T-helper 1 cell treated with Interleukin-12 subunit alpha and Interleukin-12 subunit beta and Interleukin-4 antibody, amounts not matched to agents 30 μg/mL and 1 μg/mL, for 36 hours (primary cell): ENCODE results near the gene BCL7A.

Experiments used
- H3K27ac Mint-ChIP-seq: one replicate; pipeline ENCODE4 v1.8.0; 2021; ENCODE audit warnings: mild to moderate bottlenecking, mixed read lengths
- H3K27me3 Mint-ChIP-seq: one replicate; pipeline ENCODE4 v1.8.0; 2021; ENCODE audit warnings: low read depth, mixed read lengths
- H3K36me3 Mint-ChIP-seq: one replicate; pipeline ENCODE4 v1.8.0; 2021; ENCODE audit warnings: low read depth, mixed read lengths
- H3K4me1 Mint-ChIP-seq: one replicate; pipeline ENCODE4 v1.8.0; 2021; ENCODE audit warnings: low read depth, mixed read lengths
- H3K4me3 Mint-ChIP-seq: one replicate; pipeline ENCODE4 v1.8.0; 2021; ENCODE audit warnings: mild to moderate bottlenecking, moderate library complexity, mixed read lengths
- H3K9me3 Mint-ChIP-seq: one replicate; pipeline ENCODE4 v1.8.0; 2021; ENCODE audit warnings: mixed read lengths

The BCL7A gene

DNA sequence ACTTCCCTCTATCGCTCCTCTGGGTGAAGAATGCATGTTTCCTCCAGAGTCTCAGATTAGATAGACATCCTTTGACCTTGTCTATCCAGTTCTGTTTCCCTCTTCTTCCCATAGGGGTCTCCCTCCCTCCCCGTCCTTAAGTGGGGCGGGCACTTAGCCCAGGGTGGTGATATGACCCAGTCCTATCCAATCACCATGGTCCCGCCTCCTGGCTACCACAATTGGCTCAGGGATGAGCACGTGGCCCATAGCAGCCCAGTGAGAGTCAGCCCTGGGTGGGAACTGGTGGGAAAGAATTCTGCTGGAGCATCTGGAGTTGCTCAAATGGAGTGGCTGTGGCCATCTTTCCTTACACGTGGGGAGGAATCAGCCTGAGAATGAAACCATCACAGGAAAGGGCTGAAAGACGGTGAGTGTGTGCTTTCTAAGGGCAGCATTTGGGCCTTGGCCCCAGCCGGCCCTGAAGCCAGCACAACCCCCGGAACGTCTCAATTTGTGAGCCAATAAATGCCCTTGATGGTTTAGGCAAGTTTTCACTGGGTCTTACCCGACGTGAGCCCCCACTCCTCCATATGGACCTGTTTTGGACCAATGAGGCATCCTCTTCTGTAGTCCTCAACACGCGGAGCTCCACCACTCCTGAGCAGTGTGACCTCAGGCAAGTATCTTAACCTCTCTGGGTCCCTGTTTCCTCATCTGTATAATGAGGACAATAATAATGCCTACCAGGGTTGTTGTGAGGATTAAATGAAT, 42.5 kb downstream of the BCL7A start:
- Mint-ChIP-seq H3K9me3 (no peaks in the 10 kb centered on the region), H3K4me3 (no peak overlapping the region), H3K4me1 (peaks cover 18% of the 10 kb centered on the region), H3K27me3 (no peaks in the 10 kb centered on the region), H3K27ac (no peak overlapping the region), H3K36me3 (peaks cover 1% of the 10 kb centered on the region)

DNA sequence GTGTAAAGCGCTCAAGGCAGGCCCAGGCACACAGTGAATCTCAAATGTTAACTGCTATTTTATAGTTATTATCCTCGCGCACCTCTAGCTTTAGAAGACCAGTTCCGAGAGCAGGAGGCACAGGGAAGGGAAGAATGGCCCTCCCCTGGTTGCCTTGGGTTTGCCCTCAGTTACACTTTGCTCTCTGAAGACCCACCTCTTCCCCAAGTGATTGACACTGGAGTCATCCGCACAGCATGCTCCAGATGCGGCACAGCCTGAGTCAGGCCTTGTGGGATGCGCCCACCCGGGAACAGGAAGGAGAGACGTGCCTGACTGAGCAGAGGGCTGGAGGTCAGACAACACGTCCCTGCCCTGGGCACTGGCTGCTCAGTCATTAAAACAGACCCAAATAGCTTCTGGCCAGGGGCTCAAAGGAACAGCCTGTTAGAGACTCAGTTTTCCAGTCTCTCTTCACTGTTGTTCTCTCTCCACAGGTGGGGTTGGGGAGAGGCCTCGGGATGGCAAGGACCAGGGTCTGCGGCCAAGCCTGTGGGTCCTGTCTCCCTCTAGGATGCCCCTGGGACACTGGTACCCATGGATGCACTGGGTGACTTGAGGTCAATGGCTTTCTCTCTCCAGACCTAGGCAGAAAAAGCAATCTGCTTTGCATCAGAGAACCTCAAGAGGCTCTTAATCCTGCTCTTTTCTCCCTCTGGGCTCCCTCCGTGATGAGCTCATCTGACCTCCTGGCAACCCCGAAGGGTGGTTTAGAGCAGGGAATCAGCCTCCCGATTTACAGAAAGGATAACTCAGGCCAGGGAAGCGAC, 43.3 kb downstream of the BCL7A start:
- Mint-ChIP-seq H3K36me3 (peaks cover 1% of the 10 kb centered on the region), H3K9me3 (no peaks in the 10 kb centered on the region), H3K4me3 (no peak overlapping the region), H3K27ac (no peak overlapping the region), H3K4me1 (peaks cover 18% of the 10 kb centered on the region), H3K27me3 (no peaks in the 10 kb centered on the region)

DNA sequence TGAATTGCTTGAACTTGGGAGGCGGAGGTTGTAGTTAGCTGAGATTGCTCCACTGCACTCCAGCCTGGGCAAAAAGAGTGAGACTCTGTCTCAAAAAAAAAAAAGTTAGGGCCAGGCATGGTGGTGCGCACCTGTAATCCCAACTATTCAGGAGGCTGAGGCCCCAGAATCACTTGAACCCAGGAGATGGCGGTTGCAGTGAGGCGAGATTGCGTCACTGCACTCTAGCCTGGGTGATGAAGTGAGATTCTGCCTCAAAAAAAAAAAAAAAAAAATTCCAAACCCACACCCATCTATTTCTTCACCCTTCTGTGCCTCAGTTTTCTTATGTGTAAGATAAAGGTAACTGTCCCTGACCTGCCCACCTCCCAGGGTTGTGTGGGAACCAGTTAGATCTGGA, 45.9 kb downstream of the BCL7A start:
- peaks cover 1% of the 10 kb centered on the region for H3K36me3 Mint-ChIP-seq
- H3K4me3 Mint-ChIP-seq: peak overlapping the region; percentile 50
- peak overlapping the region; percentile 19 for H3K27ac Mint-ChIP-seq
- H3K4me1 Mint-ChIP-seq: peaks cover 18% of the 10 kb centered on the region
- H3K27me3 Mint-ChIP-seq: peaks cover 1% of the 10 kb centered on the region
- no peaks in the 10 kb centered on the region for H3K9me3 Mint-ChIP-seq

DNA sequence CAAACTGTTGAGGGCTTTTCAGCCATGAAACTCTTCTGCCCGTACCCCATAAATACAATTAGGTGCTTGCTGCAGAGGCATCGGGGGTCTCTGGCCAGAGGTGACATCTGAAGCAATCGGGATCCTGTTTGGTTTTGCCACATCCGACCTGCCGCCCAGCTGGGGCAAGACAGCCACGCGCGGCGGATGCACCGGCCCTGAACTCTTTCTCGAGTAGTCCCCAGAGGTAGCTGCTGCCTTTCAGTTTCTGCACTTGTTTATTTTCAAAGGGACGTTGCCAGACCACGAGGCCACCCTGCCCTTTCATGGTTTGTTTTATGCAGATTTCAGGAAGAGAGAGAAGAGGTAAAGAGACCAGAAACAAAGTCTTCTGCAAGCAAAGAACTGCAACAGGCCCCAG, 46.3 kb downstream of the BCL7A start:
- H3K27me3 Mint-ChIP-seq: peaks cover 4% of the 10 kb centered on the region
- H3K27ac Mint-ChIP-seq: peak overlapping the region; percentile 19
- H3K9me3 Mint-ChIP-seq: no peaks in the 10 kb centered on the region
- H3K4me3 Mint-ChIP-seq: peak overlapping the region; percentile 50
- peaks cover 17% of the 10 kb centered on the region for H3K4me1 Mint-ChIP-seq
- H3K36me3 Mint-ChIP-seq: no peaks in the 10 kb centered on the region

DNA sequence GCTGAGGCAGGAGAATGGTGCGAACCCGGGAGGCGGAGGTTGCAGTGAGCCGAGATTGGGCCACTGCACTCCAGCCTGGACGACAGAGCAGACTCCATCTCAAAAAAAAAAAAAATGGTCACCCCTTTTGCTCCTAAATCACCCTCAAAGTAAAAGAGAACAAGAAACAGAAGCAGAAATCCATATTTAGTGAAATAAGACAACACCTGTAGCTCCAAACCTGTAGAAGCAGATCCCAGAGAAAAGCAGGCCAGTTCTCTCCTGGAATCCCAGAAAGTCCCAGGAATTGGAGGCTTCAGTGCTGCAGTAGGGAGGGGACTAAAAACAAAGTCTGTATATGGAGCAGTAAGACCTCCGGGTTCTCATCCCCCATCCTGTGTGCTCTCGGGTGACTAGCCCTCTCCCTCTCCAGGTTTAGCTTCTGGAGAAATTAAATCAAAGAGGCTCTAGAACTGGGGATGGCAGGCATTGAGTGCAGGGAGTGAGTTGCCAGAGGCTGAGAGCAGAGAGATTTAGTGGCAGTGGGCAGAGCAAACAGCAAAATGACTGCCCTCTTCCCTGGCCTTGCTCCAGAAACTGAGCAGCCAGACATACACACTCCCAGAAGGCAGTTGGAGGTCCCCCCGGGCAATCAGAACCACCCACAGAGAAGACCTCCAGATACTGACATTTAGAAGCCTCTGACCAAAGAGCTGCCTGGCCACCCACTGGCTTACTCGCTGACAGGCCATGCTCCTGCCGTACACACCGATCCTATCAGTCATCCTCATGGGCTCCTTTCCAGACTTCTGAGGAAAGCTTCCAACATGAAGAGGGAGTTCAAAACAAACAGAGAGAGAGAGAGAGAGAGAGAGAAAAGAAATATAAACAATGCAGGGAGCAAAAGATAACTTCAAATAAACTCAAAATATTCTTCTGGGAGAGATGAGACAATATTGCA, 50.6 kb downstream of the BCL7A start:
- peaks cover 9% of the 10 kb centered on the region for H3K4me1 Mint-ChIP-seq
- H3K4me3 Mint-ChIP-seq: no peak overlapping the region
- H3K27me3 Mint-ChIP-seq: peaks cover 8% of the 10 kb centered on the region
- no peak overlapping the region for H3K27ac Mint-ChIP-seq
- H3K36me3 Mint-ChIP-seq: no peaks in the 10 kb centered on the region
- H3K9me3 Mint-ChIP-seq: no peaks in the 10 kb centered on the region

DNA sequence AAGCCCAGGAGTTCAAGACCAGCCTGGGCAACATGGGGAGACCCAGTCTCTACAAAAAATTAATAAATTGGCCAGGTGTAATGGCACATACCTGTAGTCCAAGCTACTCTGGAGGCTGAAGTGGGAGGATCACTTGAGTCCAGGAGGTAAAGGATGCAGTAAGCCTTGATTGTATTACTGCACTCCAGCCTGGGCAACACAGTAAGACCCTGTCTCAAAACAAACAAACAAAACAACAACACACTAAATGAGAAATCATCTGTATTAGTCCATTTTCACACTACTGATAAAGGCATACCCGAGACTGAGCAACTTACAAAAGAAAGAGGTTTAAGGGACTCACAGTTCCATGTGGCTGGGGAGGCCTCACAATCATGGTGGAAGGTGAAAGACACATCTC, 52.1 kb downstream of the BCL7A start:
- no peak overlapping the region for H3K27ac Mint-ChIP-seq
- peaks cover 3% of the 10 kb centered on the region for H3K4me1 Mint-ChIP-seq
- H3K27me3 Mint-ChIP-seq: peaks cover 8% of the 10 kb centered on the region
- H3K9me3 Mint-ChIP-seq: no peaks in the 10 kb centered on the region
- no peak overlapping the region for H3K4me3 Mint-ChIP-seq
- no peaks in the 10 kb centered on the region for H3K36me3 Mint-ChIP-seq

DNA sequence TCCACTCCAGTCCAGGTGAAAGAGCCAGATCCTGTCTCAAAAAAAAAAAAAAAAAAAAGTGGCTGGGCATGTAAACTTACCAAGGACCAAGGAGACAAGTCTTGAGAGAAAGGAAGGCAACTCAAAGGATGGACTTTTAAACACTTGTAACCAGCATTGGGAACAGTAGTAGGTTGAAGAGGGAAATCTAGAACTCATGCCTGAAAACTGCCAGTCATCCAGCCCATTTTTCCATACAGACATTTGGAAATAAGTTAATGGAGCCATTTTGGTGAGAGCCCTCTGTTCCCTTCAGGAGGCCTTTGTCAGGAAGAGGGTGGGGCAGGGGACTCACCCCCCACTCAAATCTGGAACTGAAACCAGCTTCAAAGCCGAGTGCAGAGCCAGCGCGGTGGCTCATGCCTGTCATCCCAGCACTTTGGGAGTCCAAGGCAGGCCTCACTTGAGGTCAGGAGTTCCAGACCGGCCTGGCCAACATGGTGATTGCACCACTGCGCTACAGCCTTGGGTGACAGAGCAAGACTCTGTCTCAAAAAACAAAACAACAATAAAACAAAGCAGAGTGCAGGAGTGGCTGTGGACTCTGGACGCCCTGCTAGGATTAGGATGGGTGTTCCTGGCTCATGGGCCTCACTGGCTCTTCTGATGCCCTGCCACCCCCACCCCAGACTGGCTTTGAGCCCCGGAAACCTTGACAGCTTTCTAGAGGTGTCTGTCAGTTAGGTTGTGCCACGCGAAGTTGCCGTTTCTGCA, 55.2 kb downstream of the BCL7A start:
- H3K9me3 Mint-ChIP-seq: no peaks in the 10 kb centered on the region
- no peak overlapping the region for H3K27ac Mint-ChIP-seq
- peaks cover 8% of the 10 kb centered on the region for H3K27me3 Mint-ChIP-seq
- peaks cover 26% of the 10 kb centered on the region for H3K4me1 Mint-ChIP-seq
- peaks cover 6% of the 10 kb centered on the region for H3K36me3 Mint-ChIP-seq
- peak overlapping the region; percentile 46 for H3K4me3 Mint-ChIP-seq

DNA sequence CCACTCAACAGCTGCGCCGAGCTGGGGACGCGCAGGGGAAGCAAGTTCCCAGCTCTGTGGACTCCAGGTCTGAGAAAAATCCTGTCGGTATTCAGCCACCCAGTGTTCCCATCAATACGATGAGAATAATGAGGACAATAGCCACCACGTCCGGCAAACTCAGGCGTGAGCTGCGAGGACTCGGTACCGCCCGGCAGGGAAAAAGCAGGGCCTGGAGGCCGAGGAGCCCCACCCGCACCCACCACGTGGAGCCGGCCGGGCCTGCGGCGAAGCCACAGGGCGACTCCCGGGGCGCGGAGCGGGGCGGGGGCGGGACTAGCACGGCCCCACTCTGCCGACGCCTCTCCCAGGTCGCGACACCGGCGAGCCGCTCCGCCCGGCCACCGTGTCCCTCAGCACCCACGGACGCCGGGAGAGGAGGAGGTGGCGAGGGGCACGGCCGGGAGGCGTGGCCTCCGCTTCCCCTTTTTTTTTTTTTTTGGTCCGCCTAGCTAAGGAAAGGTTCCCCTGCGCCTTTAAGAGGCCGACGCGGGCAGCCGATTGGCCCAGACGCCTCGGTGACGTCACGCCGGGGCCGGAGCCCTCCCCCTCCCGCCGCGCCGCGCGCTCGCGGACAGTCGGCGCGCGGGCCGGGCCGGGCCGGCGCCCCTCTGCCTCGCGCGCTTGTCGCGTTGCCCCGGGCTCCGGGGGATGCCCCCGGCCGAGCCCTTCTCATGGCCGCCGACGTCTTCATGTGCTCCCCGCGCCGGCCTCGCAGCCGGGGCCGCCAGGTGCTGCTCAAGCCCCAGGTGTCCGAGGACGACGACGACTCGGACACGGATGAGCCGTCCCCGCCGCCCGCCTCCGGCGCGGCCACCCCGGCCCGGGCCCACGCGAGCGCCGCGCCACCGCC, 56.7 kb downstream of the BCL7A start, which contains the start of gene MLXIP:
MLXIP (plus strand) TSS at position 616 of the 892 bp plus-strand sequence; CDS start at position 714, 98 bp downstream.
- Mint-ChIP-seq H3K4me1 (peaks cover 41% of the 10 kb centered on the region), H3K27me3 (peaks cover 4% of the 10 kb centered on the region), H3K9me3 (no peaks in the 10 kb centered on the region), H3K27ac (peak within 1 kb of the TSS; percentile 90), H3K36me3 (peaks cover 9% of the 10 kb centered on the region), H3K4me3 (peak within 1 kb of the TSS; percentile 96)

DNA sequence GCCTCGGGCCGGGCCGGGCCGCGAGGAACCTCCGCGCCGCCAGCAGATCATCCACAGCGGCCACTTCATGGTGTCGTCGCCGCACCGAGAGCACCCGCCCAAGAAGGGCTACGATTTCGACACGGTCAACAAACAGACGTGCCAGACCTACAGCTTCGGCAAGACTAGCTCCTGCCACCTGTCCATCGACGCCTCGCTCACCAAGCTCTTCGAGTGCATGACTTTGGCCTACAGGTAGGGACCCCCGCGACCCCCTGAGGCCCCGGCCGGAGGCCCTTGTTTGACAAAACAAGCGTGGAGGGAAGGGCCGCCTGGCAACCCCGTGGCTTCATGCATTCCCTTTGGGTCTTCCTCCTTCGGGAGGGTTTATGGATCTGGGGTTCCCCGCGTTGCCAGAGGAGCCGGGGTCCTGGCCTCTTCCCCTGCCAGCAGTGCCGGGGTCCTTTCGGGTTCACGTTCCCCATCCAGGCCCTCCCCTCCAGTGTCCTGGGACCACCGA, 57.4 kb downstream of the BCL7A start:
- peaks cover under 1% of the 10 kb centered on the region for H3K27me3 Mint-ChIP-seq
- peak overlapping the region; percentile 90 for H3K27ac Mint-ChIP-seq
- no peaks in the 10 kb centered on the region for H3K9me3 Mint-ChIP-seq
- peaks cover 15% of the 10 kb centered on the region for H3K36me3 Mint-ChIP-seq
- peaks cover 48% of the 10 kb centered on the region for H3K4me1 Mint-ChIP-seq
- H3K4me3 Mint-ChIP-seq: peak overlapping the region; percentile 96

DNA sequence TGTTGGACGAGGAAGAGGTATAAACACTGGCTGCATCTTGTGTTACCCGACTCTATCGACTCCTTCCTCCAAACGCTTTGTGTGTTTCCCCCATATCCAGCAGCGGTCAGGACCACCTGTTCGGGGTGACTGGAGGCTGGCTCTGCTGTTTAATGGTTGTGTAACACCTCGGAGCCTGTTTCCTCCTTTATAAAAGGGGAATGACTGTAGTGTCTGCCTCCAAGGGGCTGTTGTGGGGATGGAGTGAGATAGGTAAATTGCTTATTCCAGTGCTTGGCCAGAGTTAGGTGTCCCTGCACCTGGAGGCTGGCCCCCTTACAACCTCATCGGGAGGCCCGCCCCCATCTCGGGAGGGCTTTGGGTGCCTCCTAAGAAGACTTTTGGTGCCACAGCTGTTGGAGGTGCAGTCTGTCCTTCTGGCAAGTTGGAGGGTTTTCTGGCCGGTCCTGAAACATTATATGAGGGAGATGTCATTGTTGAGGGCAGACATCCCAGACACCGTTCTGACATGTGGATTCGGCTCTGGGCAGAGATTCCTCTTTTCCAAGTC, 57.9 kb downstream of the BCL7A start:
- Mint-ChIP-seq H3K27me3 (no peaks in the 10 kb centered on the region), H3K4me1 (peaks cover 50% of the 10 kb centered on the region), H3K4me3 (peak overlapping the region; percentile 96), H3K27ac (peak overlapping the region; percentile 90), H3K9me3 (no peaks in the 10 kb centered on the region), H3K36me3 (peaks cover 17% of the 10 kb centered on the region)

DNA sequence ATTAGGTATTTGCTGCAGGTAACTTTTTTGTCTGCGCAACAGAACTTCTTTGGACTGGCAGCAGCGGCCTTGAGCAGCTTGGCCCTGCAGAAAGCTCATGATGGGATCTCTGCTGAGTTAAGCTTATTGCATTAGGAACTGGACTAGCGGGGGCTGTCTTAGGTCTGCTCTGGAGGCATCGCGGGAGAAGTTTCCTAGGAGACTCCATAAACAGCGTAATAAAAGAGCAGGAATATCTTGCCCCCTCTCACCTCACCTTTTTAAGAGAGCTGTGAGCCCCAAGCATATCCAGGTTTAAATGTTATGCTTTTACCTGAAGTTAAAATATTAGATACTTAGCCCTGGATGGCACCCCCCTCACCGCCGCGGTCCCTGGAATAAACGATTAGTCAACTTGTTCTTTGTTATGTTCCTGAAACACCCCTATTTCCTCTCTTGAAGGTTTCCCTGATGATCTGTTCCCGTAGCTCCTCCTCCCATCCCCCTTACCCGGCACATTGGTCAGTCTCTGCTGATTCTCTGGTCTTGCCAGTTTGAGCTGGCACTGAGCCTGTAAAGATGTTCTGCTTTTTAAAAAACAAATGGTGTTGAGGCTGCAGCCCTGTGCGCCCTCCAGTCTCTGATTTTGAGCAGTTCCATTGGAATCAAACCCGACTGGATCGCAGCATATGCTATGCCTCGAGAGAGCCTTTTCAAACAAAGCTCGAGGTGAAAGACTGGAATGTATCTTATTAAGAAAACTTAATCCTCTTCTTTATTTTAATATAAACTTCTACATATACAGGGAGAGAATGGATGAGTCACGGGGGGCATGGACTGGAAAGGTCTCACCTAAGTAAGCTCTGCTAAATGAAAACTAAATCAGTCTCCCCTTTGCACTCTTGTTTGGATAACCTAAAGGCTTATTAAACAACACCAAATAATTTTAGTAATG, 58.7 kb downstream of the BCL7A start:
- peak overlapping the region; percentile 90 for H3K27ac Mint-ChIP-seq
- H3K4me1 Mint-ChIP-seq: peaks cover 50% of the 10 kb centered on the region
- peaks cover 17% of the 10 kb centered on the region for H3K36me3 Mint-ChIP-seq
- H3K4me3 Mint-ChIP-seq: peak overlapping the region; percentile 96
- H3K9me3 Mint-ChIP-seq: no peaks in the 10 kb centered on the region
- H3K27me3 Mint-ChIP-seq: no peaks in the 10 kb centered on the region
